Measurements from ENCODE around the gene CWF19L1. TPM values are rescaled to one million over a fixed set of nuclear protein-coding genes. Genes with fewer than 3 reads are reported as not detected.

Gene CWF19L1
- total and polyA plus RNA-seq, 2 experiments from 2014 or later, result 15.8 to 34.4 TPM

DNA sequence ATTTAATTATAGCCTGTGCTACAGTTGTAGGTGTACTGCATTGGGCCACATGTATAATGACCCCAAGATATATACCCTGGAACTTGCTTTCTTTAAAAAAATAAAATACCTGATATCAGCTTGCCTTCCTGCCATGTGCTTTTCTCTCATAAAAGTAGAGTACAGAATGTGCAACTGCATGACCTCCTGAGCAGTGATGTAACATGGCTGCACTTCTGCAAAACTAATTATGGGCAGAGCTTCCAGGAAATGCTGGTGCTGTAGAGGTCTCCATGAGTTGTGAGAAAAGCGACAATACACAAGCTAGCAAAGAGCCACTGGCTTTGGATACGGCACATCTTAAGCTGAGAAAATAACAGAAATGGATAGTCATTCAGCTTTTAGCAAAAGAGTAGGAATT, 75.1 kb downstream of the CWF19L1 start (continued):
- TF ChIP-seq, protein P1, sequence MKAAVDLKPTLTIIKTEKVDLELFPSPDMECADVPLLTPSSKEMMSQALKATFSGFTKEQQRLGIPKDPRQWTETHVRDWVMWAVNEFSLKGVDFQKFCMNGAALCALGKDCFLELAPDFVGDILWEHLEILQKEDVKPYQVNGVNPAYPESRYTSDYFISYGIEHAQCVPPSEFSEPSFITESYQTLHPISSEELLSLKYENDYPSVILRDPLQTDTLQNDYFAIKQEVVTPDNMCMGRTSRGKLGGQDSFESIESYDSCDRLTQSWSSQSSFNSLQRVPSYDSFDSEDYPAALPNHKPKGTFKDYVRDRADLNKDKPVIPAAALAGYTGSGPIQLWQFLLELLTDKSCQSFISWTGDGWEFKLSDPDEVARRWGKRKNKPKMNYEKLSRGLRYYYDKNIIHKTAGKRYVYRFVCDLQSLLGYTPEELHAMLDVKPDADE (IDR thresholded peaks at IDR 0.05), result no peak
- TF ChIP-seq NANOG (IDR thresholded peaks at IDR 0.05; ENCODE audit: borderline replicate concordance) (no peak), EZH2phosphoT487 (IDR thresholded peaks at IDR 0.05; ENCODE audit: unreplicated experiment) (no peak), ZNF331 (CRISPR knock-in tag; IDR thresholded peaks at IDR 0.05; ENCODE audit: low read depth) (no peak)

GRCh38 chr10:100186253-100187212, 80.9 kb downstream of the CWF19L1 start:
- no peaks in the 10 kb centered on the region for H4K20me1 ChIP-seq (replicated peaks; ENCODE audit: insufficient read depth)
- no peaks in the 10 kb centered on the region for H3K9me2 ChIP-seq (ENCODE audit: insufficient read depth)
- H3K4me1 Mint-ChIP-seq, result peaks cover 12% of the 10 kb centered on the region; the same call in 2 of the 3 replicates
- peak overlapping the region; percentile 86 for H3K27ac ChIP-seq (ENCODE audit: low read depth)
- no peaks in the 10 kb centered on the region; the same call in 1 of the 2 replicates for H3F3A ChIP-seq (replicated peaks; ENCODE audit: low read depth)
- peak overlapping the region; percentile 92 for H2AFZ ChIP-seq
- H3K27me3 Mint-ChIP-seq (ENCODE audit: insufficient read depth, low read depth, poor library complexity), result peaks cover 6% of the 10 kb centered on the region
- peak overlapping the region; percentile 99 for H3K4me3 Mint-ChIP-seq
- peak overlapping the region; percentile 75 for H3K4me3 ChIP-seq
- H3K4me1 ChIP-seq (ENCODE audit: insufficient read depth), result 0 out of 2 replicates have a peak, but pooled peaks cover 6% of the 10 kb centered on the region
- peaks cover 15% of the 10 kb centered on the region for H3K36me3 ChIP-seq (ENCODE audit: insufficient read depth)
- TF ChIP-seq REST (IDR thresholded peaks at IDR 0.05; ENCODE audit: unreplicated experiment), result no peak
- TF ChIP-seq CREB1 (CRISPR knock-in tag; IDR thresholded peaks at IDR 0.05; ENCODE audit: low read depth), result no peak
- TF ChIP-seq, protein P2, sequence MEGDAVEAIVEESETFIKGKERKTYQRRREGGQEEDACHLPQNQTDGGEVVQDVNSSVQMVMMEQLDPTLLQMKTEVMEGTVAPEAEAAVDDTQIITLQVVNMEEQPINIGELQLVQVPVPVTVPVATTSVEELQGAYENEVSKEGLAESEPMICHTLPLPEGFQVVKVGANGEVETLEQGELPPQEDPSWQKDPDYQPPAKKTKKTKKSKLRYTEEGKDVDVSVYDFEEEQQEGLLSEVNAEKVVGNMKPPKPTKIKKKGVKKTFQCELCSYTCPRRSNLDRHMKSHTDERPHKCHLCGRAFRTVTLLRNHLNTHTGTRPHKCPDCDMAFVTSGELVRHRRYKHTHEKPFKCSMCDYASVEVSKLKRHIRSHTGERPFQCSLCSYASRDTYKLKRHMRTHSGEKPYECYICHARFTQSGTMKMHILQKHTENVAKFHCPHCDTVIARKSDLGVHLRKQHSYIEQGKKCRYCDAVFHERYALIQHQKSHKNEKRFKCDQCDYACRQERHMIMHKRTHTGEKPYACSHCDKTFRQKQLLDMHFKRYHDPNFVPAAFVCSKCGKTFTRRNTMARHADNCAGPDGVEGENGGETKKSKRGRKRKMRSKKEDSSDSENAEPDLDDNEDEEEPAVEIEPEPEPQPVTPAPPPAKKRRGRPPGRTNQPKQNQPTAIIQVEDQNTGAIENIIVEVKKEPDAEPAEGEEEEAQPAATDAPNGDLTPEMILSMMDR (conservative IDR thresholded peaks at IDR 0.05; ENCODE audit: low read depth in 2 of 2), result no peak
- TF ChIP-seq EZH2phosphoT487 (IDR thresholded peaks at IDR 0.05; ENCODE audit: unreplicated experiment), result no peak
- TF ChIP-seq EZH2 (IDR thresholded peaks at IDR 0.05; ENCODE audit: low read depth, unreplicated experiment), result no peak
- TF ChIP-seq STAT1 (IDR thresholded peaks at IDR 0.05; ENCODE audit: unreplicated experiment), result no peak
- TF ChIP-seq, protein P3, sequence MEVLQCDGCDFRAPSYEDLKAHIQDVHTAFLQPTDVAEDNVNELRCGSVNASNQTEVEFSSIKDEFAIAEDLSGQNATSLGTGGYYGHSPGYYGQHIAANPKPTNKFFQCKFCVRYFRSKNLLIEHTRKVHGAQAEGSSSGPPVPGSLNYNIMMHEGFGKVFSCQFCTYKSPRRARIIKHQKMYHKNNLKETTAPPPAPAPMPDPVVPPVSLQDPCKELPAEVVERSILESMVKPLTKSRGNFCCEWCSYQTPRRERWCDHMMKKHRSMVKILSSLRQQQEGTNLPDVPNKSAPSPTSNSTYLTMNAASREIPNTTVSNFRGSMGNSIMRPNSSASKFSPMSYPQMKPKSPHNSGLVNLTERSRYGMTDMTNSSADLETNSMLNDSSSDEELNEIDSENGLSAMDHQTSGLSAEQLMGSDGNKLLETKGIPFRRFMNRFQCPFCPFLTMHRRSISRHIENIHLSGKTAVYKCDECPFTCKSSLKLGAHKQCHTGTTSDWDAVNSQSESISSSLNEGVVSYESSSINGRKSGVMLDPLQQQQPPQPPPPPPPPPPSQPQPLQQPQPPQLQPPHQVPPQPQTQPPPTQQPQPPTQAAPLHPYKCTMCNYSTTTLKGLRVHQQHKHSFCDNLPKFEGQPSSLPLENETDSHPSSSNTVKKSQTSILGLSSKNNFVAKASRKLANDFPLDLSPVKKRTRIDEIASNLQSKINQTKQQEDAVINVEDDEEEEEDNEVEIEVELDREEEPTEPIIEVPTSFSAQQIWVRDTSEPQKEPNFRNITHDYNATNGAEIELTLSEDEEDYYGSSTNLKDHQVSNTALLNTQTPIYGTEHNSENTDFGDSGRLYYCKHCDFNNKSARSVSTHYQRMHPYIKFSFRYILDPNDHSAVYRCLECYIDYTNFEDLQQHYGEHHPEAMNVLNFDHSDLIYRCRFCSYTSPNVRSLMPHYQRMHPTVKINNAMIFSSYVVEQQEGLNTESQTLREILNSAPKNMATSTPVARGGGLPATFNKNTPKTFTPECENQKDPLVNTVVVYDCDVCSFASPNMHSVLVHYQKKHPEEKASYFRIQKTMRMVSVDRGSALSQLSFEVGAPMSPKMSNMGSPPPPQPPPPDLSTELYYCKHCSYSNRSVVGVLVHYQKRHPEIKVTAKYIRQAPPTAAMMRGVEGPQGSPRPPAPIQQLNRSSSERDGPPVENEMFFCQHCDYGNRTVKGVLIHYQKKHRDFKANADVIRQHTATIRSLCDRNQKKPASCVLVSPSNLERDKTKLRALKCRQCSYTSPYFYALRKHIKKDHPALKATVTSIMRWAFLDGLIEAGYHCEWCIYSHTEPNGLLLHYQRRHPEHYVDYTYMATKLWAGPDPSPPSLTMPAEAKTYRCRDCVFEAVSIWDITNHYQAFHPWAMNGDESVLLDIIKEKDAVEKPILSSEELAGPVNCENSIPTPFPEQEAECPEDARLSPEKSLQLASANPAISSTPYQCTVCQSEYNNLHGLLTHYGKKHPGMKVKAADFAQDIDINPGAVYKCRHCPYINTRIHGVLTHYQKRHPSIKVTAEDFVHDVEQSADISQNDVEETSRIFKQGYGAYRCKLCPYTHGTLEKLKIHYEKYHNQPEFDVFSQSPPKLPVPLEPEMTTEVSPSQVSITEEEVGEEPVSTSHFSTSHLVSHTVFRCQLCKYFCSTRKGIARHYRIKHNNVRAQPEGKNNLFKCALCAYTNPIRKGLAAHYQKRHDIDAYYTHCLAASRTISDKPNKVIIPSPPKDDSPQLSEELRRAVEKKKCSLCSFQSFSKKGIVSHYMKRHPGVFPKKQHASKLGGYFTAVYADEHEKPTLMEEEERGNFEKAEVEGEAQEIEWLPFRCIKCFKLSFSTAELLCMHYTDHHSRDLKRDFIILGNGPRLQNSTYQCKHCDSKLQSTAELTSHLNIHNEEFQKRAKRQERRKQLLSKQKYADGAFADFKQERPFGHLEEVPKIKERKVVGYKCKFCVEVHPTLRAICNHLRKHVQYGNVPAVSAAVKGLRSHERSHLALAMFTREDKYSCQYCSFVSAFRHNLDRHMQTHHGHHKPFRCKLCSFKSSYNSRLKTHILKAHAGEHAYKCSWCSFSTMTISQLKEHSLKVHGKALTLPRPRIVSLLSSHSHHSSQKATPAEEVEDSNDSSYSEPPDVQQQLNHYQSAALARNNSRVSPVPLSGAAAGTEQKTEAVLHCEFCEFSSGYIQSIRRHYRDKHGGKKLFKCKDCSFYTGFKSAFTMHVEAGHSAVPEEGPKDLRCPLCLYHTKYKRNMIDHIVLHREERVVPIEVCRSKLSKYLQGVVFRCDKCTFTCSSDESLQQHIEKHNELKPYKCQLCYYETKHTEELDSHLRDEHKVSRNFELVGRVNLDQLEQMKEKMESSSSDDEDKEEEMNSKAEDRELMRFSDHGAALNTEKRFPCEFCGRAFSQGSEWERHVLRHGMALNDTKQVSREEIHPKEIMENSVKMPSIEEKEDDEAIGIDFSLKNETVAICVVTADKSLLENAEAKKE (CRISPR knock-in tag; IDR thresholded peaks at IDR 0.05), result no peak
- peaks cover 9% of the 10 kb centered on the region; the same call in 2 of the 3 replicates for H3K9me3 Mint-ChIP-seq
- DNase-seq (ENCODE audit: low spot score) (peak; percentile 46), ATAC-seq (peak; percentile 60)
- H3K27ac Mint-ChIP-seq, result peak overlapping the region; percentile 93
- peaks cover 45% of the 10 kb centered on the region for H3K36me3 Mint-ChIP-seq (ENCODE audit: low read depth)
- peaks cover 36% of the 10 kb centered on the region for H3K79me2 ChIP-seq (replicated peaks; ENCODE audit: insufficient read depth)
- no peaks in the 10 kb centered on the region for H3K27me3 ChIP-seq (ENCODE audit: insufficient read depth)
- peak overlapping the region; percentile 95 for H3K4me2 ChIP-seq
